GM18520 (cell line): ENCODE results near the gene RIPOR2.

Experiments used
- ATAC-seq: cut with Tn5 transposase; IDR thresholded peaks from one replicate; pipeline ENCODE4 v1.9.1; 2021; ENCODE audit not compliant: unreplicated experiment

RIPOR2 gene

DNA sequence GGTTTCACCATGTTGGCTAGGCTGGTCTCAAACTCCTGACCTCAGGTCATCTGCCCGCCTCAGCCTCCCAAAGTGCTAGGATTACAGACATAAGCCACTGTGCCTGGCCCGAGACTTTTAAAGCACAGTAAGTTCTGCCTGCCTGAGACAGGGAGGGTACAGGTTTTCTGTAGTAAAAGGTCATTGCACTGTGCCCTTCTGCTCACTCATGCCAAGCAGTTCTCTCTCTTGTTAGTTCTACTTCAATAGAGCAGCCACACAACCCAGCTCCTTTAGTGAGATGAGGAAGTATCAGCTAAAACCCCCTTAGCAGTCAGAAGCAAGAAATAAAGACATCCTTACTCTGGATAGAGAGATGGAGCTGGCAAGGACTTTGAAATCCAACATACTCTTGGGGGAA lies 84.7 kb downstream of the RIPOR2 start:
- no peak for ATAC-seq

DNA sequence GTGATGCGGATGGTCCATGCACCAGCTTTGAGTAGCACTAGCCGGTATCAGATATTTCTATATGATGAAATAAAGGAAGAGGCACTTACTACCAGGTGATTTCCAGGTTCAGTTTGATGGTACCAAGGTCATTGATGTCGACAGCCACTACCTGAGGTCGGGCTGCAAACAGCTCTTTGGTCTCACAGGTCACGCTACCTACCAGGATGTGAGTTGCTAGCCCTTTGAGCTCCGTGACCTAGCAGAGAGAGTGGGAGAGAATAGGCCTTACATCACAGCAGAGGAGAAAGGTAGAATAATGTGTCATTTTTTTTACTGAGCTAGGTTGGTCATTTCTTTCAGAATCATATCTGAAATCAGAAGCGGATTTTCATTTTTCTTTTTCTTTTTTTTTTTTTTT lies 86.0 kb downstream of the RIPOR2 start:
- no peak for ATAC-seq

DNA sequence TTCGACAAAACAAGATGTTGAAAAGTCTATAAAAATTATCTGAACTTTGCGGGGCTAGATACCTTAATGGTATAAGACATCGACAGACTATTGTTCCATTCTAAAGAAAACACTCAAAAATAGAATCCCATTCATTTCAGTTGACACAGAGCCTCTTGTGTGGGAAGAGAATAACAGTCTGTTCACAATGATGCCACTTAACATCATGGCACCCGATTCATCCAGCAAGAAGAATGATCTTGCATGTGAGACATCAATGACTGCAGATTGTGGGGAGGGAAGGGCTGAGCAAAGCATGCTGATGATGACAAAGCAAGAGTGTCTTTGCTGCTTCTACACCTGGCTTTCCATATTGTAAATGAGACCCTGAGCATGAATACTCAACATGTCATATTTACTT lies 87.3 kb downstream of the RIPOR2 start:
- no peak for ATAC-seq

DNA sequence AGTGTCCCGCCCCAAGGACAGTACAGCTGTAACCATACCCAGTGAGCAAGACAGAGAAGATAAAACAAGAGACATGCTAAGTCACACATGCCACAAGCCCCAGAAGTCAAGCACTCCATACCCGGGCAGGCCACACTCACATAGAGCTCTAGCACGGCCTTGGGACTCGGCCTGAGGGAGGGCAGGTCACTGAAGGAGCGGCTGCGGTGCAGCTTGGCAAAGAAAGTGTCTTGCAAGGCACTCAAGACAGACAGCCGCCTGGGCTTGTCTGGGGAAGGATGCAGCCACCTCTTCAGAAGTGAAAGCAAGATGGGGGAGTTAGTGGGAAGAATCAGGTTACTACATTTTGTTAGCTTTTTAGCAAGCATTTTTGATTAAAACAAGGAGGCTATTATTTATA lies 88.4 kb downstream of the RIPOR2 start:
- ATAC-seq = no peak

DNA sequence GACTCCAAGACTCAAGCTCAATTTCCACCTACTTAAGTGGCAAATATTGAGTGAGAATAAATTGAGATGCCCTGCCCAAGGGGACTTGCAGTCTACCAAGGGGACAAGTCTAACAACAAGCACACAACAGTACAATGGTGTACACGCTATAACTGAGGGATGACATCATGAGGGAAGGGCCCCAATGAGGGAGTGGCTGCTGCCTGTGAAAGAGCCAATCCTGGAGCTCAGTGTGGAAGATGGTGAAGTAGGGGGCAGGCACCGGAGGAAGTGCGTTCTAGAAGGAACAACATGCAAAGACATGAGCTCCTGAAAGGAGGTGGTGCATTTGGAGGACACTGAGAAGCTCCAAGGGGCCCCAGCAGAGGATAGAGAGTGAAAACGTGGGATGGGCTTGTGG lies 90.2 kb downstream of the RIPOR2 start:
- ATAC-seq = no peak

DNA sequence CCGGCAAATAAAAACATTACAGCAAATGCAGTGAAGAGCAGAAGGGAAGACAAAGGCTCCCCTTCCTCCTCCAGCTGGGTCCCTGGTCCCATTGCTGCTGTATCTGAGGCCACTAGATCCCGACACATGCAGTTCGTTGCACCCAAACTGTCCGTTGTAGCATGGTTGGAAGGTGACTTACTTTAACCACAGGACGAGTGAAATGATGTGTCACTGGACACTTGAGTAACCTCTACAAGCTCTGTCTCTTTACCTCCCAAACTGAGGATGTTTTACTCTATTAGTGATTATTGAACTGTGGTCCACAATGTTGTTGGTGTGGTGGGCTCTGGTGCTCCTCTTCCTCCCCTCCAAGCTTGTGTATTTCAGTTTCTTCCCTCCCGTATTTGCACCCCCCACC lies 90.9 kb downstream of the RIPOR2 start:
- ATAC-seq = no peak

DNA sequence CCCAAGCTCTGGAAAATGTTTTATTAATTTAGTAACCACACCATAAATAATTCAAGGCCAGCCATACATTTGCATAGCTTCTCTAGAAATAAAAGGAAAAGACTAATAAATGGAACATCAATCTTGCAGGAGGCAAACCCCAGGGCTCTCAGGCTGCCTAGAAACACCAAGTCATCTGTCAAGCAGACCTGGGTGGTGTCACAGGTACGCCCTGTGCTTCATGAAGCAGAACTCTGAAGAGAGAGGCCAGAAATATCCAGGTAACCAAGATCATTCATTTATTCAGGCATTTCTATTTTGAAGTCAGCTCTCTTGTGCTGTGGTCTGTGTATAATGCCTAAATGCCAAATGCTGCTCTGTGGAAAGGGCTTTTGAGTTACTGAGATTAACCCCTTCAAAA lies 91.7 kb downstream of the RIPOR2 start:
- no peak for ATAC-seq

DNA sequence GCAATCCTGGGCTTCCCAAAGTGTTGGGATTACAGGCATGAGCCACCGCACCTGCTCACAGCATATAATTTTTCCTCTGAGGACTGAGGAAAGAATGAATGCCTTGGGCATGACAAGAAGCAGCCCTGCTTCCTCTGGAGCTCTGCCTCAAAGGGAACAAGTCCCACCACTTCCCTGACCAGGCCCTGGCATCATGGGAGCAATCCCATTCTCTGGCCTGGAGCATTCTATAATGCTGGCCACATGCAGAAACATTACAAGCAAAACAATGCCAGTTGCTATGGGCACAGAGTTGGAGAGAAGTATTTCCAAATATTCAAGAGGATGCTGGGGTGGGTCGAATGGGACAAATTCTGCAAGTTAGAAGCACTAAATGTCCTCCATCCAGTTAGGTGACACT lies 95.6 kb downstream of the RIPOR2 start:
- ATAC-seq = no peak

DNA sequence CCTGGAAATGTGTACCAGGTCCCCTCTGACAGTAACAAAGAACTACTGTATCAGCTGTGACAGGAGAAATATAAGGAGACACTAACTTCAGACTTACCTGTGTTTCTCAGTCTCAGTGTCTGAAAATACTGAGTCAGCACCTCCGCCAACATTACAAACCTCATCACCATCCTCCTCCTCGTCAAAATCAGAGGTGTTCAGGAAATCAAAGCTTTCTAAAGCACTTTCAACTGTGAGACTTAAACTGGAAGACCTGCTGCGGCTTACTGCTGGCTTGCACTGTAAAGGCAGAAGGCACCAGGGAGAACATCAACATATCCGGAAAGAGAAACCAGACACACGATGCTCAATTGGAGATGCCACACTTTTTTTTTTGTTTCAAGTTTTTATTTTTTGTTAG lies 96.8 kb downstream of the RIPOR2 start:
- no peak for ATAC-seq

DNA sequence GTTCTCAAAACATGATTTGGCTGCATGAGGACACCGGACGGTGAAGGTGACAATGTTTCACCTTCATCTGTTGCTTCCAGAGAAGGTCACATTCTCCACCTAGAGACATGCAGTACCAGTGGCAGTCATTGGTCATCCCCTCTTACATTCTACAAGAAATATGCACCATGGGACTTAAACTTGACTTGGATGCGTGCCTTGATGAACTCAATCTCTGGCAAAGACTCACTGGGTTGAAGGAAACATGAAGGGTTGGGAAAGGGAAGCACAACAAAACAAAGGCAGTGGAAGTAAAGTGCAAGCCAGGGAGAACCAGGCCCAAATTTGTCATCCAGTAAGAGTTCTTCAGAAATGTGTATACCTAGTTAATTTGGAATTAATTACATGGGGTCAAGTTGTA lies 97.7 kb downstream of the RIPOR2 start:
- ATAC-seq = no peak

DNA sequence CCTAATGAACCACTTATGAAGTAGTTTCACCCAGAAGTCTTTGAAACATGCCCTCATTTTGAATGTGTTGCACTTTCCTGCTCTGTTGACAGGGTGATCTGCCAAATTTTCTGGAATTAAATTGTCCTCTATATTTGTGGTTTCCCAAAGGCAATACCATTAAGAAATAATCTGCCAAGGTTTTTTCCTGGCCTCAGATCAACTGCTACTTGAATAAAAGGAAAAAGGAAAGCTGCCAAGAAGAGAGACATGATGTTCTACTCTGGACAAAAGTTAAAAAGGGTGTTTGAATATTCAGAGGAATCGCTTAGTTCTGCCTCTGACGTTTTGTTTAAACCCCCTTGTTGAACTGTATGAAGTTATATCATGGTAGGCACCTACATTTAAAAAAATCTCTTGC lies 99.7 kb downstream of the RIPOR2 start:
- no peak for ATAC-seq

DNA sequence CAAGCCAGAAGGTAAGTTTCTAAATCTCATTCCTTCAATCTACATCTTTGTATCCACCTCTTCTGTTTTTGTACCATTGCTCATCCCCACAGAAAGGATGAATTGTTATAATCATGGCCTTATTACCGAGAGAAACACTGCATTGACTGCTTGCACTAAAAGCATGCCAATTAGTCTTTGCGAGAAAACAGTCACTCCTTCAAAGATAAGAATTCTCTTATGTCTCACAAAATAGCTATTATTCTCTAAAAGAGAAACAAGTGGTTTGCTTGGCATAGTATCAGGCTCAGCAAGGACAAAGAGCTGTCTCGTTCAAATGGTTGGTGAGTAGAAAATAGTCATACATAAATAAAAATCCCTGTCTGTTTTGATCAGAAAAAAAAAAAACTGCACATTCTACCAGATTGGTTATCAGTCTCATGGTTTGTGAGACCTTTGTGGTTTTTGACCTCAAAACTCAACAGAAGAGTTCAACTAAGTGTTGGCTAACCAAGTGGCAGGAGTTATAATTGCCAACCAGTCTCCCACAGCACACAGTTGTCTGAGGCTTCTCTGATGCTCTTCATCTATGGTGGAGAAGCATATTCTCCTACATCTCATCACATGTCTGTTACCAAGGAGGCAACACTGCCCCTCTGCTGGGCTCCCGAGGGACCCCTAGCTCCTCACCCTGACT lies 101.9 kb downstream of the RIPOR2 start:
- no peak for ATAC-seq

DNA sequence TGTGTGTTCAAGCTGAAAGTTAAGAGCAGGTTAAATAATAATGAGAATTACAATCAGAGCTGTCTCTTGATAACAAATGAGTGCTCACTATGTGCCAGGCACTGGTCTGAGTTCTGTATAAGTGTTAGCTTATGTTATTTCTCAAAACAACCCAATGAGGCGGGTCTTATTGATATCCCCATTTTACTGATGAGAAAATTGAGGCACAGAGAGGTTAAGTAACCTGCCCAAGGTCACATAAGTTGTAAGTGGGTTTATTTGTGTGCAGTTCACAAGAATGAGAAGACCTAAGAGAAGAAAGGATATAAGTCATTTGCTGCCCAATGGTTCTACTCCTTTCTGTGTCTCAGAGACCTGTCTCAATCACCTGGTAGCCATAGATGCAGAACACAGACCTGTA lies 103.0 kb downstream of the RIPOR2 start:
- ATAC-seq = no peak

DNA sequence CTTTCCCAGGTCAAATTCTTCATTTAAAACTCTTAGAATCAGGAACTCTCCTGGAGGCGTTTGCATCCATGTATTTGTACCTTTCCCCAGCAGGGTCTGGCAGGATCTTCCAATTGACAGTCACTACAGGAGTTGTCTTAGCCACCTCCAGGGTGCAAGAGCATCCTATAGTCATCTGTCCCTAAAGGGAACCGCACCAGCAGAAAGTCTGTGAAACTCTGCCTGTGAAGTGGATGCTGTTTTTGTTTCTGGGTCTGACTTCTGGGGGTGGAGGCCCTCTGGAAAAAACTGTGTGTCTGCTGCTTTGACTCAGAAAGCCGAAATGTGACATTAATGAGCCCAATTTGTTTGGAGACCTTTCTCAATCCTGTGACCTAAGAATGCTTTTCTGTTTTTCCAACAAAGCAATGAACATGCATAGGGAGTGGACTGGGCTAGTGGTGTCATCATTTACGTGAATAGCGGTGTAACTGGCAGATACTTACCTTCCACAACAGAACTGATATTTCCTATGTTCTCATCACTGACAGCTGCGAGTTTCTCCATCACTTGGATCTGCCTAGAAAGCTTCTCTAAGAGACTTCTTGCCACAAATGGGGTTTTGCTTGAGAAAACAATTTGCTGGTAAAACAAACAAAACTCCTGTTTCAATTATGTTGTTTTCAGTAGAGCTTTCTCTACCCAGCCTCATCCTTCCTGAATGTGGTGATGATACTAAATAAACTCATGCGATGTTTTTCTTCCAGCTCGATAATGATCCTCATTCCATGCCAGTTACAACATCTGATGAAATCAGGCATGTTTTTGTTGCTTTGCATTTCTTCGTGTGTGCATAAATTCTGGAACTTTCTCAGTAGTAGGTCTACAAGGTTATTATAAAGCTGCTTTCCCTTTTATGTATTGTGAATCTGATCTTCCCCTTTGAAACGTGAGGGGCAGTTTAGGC lies 103.7 kb downstream of the RIPOR2 start:
- ATAC-seq = no peak

DNA sequence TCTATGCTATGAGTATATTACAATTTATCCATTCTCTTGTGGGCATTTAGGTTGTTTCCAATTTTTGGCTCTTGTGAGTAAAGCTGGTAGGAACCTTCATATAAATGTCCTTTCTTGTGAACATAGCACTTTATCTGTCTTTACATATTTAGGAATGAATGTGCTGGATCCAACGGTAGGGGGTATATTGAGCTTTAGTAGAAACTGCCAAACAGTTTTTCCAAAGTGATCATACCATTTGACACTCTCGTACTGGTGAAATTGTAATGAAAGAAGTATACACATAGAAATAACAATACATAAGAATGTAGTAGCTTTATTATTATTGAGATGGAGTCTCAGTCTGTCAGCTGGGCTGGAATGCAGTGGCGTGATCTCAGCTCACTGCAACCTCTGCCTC lies 106.1 kb downstream of the RIPOR2 start:
- no peak for ATAC-seq

DNA sequence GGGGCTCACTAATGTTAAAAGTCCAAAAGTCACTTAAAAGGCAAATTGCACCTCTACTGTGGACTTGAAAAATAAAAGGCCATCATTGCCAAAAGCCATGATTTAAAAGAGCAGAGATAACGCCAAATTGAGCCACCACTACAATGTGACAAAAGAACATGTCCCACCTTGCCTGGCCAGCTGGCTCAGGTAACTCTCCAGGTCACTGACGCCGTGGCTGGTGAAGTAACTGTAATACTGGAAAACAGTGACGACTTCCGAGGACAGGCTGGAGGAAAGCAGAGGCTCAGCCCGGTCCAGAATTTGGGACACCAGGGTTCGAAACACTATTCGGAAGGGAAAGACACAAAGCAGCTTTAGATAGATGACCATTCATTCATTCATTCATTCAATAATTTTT lies 107.8 kb downstream of the RIPOR2 start:
- no peak for ATAC-seq

DNA sequence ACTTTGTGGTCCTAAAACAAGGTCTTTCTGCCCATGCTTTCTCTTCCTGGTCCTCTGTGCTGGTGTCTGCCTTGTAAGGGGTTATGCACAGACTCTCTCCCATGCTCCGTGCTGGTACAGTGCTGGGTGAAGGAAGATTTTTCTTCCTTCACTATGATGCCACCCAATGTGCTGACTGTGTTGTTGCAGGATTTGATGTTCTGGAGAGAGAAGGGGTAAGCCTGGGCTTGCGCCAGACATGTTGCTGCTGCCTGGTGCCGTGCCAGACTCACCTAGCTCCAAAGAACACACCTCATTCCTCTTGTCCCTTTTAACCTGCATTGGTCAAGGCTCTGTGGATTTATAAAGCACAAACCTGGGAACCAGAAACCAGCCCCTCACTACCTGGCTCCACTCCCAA lies 108.6 kb downstream of the RIPOR2 start:
- ATAC-seq = no peak

DNA sequence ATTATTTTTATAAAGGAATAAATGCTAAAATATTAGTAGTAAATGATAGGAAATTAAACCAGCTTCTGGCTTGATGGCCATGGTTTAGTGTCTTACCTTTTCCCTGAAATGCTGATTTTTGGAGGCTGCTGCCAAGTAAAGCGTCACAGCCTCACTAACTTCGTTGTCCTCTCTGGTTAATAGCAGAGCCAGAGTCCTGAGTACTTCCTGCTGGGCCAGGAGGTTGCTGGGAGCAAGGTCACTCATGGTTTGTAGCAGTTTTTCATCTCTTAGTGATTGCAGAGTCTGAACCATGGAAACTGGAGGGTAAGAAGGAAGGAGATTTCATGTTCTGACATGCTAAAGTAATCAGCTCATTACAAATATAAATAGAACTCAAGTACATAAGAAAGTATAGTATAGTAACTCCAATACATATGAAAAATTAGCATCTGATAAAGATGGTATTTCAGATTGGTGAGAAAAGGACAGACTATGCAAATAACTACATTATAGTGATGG lies 110.6 kb downstream of the RIPOR2 start:
- ATAC-seq = no peak

DNA sequence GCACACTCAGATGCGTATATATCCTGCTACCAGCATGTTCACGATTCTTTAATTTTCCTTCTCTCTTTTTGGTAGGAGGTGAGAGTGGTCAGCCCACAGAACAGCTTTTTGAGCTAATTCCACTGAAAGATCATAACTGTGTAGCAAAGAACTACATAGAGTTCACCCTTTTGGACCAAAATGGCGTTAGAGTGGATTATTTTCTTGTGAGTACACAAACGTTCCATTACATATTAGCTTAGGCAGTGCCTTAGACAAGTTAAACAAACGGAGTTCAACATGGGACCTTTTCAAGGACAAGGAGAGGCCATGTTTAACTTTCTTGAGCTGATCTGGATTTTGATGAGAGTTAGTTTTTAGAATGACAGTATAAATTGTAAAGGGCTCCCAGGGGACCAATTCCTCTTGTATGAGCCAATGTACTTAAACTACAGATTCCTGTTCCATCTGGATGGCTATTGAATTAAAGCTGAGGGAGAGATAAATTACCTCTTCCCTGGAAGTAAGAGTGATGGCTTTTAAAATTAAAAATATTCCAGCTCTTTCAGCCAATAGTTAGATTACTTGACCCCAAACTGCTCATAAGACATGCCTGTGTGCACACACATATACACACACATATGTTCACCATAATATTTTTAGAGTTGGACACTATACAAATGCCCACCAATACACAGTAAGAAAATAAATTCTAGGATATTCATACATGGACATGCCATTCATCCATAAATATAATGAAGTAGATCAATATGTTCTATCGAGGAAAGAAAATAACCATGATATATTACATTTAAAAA lies 111.4 kb downstream of the RIPOR2 start:
- no peak for ATAC-seq

DNA sequence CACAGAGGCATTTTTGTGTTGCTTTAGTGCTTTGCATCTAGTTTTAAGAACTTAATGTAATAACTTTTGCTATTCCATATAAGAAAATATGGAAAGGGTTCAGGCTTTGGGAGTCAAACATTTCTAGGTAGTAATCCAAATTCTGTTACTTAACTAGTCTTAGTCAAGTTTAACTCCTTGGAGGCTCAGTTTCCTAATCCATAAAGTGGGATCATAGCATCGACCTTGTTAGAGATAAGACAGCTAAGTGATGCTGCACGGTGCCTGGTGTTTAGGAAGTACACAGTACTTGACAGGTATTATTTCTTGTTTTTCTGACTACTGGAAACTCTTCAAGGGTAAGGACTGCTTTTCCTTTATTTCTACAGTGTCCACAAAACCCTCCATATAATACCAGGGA lies 112.6 kb downstream of the RIPOR2 start:
- ATAC-seq = no peak

DNA sequence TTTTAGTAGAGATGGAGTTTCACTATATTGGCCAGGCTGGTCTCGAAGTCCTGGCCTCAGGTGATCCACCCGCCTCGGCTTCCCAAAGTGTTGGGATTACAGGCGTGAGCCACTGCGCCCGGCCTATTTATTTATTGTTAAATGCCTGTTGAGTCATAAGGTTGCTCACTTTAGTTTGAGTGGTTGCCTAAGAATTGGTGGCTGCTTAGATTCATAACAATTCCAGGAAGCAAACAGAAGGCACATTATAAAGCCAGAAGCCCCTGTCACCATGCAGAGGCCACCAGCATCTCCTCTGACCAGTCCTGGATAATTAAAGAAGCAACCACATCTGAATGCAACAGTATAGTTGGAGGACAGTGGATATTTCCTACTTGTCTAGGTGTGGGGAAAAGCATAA lies 113.1 kb downstream of the RIPOR2 start:
- ATAC-seq = no peak
